NCI-H1417 treated with DMSO at 0.1 percent for 48 hours (cell line): ENCODE results near the gene VSIG2.
"Not testable (repeated sequence)": the region's sequence is repeated elsewhere in the genome, so short reads cannot be mapped to it uniquely, and the experiment has no call there.

ENCODE experiments used
- DNase-seq: peaks from one replicate; lab custom pipeline; 2025; lab: John Stamatoyannopoulos, UW

Gene VSIG2

DNA sequence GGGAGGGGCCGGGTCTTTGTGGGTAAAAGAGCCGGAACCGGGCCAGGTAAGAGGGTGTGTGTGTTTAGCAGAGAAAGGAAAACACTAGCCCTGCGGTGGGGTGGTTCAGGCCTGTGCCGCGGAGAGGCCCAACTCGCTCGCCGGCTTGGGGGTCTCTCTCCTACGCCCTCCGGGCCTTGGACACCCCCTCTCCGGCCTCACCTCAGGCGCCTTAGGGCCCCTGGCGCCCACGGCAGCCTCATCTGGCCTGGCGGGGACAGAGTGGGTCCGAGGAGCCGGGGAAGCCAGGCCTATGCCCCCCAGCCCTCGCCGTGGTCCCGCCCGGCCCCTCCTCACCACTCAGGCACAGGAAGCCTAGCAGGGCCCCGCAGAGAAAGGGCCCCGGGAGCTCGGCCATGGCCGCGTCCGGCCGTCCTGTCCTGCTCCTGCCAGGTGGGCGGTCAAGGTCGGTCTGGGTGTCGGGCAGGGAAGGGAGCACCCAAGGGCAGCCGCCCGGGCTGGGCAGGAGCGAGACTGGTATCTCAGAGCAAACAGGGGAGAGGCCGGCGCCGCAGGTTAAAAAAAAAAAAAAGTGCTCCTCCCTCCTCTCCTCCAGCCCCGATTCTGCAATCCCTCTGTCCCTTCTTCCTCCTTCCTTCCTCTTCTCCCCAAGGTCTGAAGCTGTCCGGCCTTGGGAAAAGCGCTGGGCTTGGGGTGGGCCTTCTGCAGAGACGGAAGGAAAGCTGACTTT lies at the start of gene VSIG2:
Gene VSIG2, minus strand, starts transcription at position 515 of the 730 bp plus-strand sequence. Its CDS starts 118 bp downstream, at position 397.
- no peak for DNase-seq

DNA sequence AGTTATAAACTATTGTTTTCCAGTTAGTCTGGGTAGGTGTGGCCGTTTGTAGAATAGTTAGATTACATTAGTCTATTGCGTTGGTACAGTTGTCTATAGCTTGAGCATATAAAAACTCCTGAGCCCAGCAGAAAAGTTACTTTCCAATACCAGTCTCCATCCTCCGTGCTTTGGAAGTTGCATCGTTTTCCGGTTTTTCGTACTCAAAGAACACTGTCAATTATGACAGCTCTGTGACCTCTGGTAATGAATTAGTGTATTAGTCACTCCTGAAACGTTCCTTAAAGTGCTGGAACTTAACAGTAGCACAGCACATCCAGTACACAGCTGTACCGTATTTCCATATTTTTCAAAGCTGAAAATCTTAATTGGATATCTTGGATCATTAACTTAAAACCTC lies 49.0 kb upstream of the VSIG2 start:
- no peak for DNase-seq

- peak; percentile 34 for DNase-seq
Observed at GRCh38 chr11:124800226-124800929, 48.3 kb upstream of the VSIG2 start, which contains the start of gene MSANTD2. TSS of gene MSANTD2 (minus strand) at chr11:124800406. CDS start at chr11:124800380, 26 bp downstream.

DNA sequence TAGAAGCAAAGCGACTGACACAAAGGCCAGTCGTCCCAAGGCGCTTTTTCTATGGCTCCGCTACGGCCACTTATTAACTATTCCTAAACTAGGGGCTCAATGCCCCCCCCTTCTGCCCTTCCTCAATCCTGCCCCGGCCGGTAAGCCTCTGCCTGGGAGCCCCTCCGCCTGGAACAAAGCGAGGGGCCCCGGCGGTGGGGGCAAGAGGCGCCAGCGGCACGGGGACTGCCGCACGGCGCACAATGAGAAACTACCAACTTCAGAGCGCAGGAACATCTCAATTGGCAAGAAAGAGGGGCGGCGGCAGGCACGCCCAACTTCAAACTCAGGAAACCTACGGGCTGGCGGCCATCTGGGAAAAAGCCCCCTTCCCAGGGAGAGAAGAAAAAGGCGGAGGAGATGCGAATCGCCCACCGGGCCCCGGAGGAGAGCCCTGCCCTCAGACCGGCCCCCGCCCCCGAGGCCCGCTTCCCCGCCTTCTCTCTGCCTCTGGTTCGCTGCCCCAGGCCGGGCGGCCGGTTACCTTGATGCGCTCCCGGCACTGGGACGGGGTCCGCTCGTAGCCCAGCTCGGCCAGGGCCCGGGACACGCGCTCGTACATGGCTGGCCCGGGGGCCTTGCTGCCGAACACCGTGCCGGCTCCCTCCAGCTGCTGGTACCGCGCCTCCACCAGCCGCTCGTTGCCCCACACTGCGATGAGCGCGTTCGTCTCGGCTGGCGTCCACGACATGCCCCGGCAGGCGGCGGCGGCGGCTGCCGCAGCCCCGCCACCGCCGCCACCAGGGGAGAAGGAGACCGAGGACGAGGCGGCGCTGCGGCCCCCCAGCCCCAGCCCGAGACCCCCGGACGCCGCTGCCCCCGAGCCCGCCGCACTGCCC lies 47.5 kb upstream of the VSIG2 start:
- DNase-seq = no peak

GRCh38 chr11:124798991-124799347 lies 46.9 kb upstream of the VSIG2 start:
- DNase-seq = no peak

GRCh38 chr11:124796312-124796711 lies 44.3 kb upstream of the VSIG2 start:
- no peak for DNase-seq

DNA sequence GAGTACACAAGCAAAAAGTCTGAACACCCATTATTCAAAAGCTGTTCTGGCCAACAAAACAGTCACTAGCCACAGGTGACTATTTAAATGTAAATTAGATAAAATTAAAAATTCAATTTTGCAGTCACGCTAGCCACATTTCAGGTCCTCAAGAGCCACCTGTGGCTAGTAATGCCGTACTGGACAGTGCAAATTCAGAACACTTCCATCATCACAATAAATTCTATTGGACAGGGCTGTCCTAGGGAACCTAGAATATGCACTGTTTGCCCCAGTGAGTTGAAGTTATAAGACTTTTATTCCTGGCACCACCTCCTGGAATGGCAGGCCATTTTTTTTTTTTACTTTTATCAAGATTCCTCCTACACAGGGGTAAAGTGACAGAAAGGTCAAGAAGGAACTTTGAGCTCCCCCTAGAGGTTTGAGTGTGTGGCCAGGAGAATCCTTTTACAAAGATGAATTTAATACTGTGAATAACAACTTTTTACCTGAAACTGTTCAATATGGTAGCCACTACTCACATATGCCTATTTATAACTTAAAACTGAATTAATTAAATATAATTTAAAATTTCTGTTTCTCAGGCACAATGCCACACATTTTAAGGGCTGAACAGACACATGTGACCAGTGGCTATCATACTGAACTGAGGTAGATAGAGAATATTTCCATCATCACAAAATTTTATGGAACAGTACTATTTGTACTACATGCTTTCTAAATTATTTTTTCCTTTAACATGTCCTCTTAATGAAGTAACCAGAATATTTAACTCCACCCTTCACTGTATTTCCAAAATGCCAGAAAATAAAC lies 41.6 kb upstream of the VSIG2 start:
- DNase-seq = no peak

GRCh38 chr11:124791626-124792341 lies 39.7 kb upstream of the VSIG2 start:
- DNase-seq = no peak

- DNase-seq = no peak
Observed at GRCh38 chr11:124788521-124788920, 36.5 kb upstream of the VSIG2 start.

DNA sequence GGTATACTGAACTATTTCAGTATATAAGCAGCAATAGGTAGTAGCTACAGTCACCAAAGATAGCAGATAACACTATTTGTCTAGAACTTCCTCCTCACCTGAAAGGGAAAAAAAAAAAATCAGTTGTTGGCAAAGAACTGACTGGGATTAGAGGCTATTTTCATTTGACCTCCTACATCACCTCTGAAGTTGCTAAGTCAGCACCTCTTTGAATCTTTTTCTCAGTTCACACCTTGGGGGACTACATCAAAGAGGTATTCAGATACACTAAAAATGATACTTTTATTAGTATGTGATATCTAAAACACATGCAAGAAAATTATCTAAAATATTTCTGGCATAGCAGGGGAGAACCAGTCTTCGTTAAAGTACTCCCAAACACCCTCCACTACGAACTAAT lies 32.0 kb upstream of the VSIG2 start:
- DNase-seq = no peak

DNA sequence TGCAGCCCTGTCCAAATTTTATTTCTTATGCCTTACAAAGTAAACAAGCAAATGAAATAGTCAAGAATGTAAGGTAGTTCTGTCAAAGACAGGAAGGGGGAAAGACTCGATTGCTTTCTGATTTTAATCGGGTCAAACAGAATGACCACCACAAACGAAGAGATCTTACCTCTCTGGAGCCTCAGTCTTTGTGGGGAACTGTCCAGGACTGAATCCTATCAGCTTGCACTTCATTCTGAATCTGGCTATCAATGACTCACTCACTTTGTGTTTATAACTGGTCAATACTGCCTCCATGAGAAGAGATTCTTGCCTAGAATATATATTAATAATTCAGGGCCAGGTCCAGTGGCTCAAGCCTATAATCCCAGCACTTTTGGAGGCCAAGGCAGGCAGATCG lies 30.9 kb upstream of the VSIG2 start:
- no peak for DNase-seq

DNA sequence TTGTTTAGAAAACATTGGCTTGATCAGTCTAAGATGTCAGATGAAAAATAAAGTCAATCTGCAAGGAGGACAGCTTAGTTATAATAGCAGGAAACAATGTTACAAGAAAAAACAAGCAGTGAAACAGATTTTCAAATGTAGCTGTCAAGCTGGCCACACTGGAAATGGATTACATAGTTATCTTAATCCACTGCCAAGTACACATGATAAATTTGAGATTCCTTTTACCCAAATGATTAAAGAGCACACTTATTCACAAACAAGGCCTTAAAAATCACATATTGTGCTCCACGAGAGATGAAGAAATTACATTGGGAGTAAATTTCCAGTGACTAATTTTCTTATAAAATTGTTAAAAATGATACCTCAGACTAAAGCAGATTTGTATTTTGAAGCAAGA lies 27.5 kb upstream of the VSIG2 start:
- no peak for DNase-seq

DNA sequence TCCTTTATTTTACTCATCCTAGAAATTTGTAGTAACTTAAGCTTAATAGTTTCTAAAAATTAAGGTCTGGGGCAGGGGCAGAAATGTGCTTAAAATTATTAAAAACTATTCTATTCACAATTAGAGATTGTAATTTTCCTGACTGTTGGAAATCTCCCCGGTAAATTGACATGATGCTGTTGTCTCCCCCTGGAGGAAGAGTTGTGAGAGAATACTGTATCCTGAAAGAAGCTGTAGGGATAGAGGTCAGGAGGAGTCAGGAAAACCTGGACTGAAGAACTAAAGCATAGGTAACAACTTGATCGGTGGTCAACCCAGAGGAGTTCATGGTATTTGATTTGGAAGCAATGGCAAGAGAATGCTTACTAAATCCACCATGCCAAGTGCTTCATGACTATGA lies 26.2 kb upstream of the VSIG2 start:
- no peak for DNase-seq

- DNase-seq = no peak
Observed at GRCh38 chr11:124776865-124777645, 25.0 kb upstream of the VSIG2 start.

DNA sequence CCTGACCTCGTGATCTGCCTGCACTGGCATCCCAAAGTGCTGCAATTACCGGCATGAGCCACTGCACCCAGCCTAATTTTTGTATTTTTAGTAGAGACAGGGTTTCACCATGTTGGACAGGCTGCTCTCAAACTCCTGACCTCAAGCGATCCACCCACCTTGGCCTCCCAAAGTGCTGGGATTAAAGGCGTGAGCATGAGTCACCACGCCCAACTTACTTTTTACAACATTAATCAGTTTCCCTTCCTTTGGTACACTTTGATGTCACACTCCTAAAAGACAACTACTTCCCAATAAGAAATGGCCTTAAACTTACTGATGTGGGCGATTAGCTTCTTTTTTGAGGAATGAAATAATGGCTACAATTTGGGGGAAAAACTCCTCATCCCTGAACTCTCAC lies 18.9 kb upstream of the VSIG2 start:
- not testable (repeated sequence) for DNase-seq

GRCh38 chr11:124769806-124770774 lies 18.0 kb upstream of the VSIG2 start:
- DNase-seq = no peak

- no peak for DNase-seq
Observed at GRCh38 chr11:124768914-124769313, 16.9 kb upstream of the VSIG2 start.

DNA sequence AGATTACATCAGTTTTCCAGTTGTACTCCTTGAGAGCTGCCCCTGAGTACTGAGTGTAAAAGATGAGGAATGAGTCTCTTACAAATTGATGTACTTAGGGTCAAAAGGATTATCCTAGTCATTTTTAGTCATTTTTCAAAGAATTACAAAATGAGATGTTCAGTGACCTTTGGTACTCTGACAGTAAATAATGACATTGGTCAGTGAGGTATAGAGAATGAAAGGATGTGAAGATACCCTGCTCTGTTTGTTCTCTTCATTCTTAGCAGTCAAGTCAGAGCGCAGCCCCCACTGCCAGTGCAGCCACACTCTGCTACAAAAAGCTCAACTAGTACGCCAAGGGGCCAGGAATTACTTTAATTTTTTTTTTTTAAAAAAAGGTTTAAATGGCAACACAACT lies 14.1 kb upstream of the VSIG2 start:
- DNase-seq = no peak
